GM23338 (cell line): ENCODE results near the gene B3GALNT2. TPM values are rescaled to one million over a fixed set of nuclear protein-coding genes. Genes with fewer than 3 reads are reported as not detected.

Source experiments
- ATAC-seq: fragments of 200-7000 bp; cut with Tn5 transposase; 3 replicates; pipeline ENCODE4 v1.9.1; 2020
- DNase-seq: peaks from one replicate; pipeline ENCODE4 v3.0.0-alpha.2; 2015; ENCODE audit warnings: low spot score
- H2AFZ ChIP-seq: fragments of 200-600 bp; sonication (generic); 2 replicates; pipeline ENCODE4 v1.8.0; 2016; ENCODE audit warnings: antibody characterized with exemption, mild to moderate bottlenecking, moderate library complexity
- H3F3A ChIP-seq: fragments of 200-600 bp; sonication (generic); replicated peaks from 2 replicates; pipeline ENCODE4 v1.8.0; 2017; ENCODE audit warnings: antibody characterized with exemption, mixed run types, low read depth
- H3K27ac ChIP-seq: fragments of 200-600 bp; sonication (generic); 2 replicates; pipeline ENCODE4 v1.6.1; 2016; ENCODE audit warnings: low read depth
- H3K27me3 ChIP-seq: fragments of 200-600 bp; sonication (generic); 2 replicates; pipeline ENCODE4 v1.8.0; 2016; ENCODE audit warnings: mild to moderate bottlenecking, mixed run types, moderate library complexity; ENCODE audit not compliant: insufficient read depth
- H3K36me3 ChIP-seq: fragments of 200-600 bp; sonication (generic); 2 replicates; pipeline ENCODE4 v1.8.0; 2016; ENCODE audit warnings: mild to moderate bottlenecking; ENCODE audit not compliant: insufficient read depth
- H3K4me1 ChIP-seq: fragments of 200-600 bp; sonication (generic); 2 replicates; pipeline ENCODE4 v1.8.0; 2016; ENCODE audit warnings: mild to moderate bottlenecking, moderate library complexity; ENCODE audit not compliant: insufficient read depth
- H3K4me2 ChIP-seq: fragments of 200-600 bp; sonication (generic); 2 replicates; pipeline ENCODE4 v1.7.1; 2017; ENCODE audit warnings: mixed run types
- H3K4me3 ChIP-seq: fragments of 200-600 bp; sonication (generic); 2 replicates; pipeline ENCODE4 v1.6.1; 2016; ENCODE audit warnings: mixed run types
- H3K79me2 ChIP-seq: fragments of 200-600 bp; sonication (generic); replicated peaks from 2 replicates; pipeline ENCODE4 v1.8.0; 2017; ENCODE audit warnings: mild to moderate bottlenecking; ENCODE audit not compliant: insufficient read depth
- H3K9me2 ChIP-seq: fragments of 200-600 bp; sonication (generic); 2 replicates; pipeline ENCODE4 v1.8.0; 2017; ENCODE audit not compliant: insufficient read depth
- H4K20me1 ChIP-seq: fragments of 200-600 bp; sonication (generic); replicated peaks from 2 replicates; pipeline ENCODE4 v1.8.0; 2017; ENCODE audit warnings: mild to moderate bottlenecking; ENCODE audit not compliant: insufficient read depth
- H3K27ac Mint-ChIP-seq: 2 replicates; pipeline ENCODE4 v1.8.0; 2020; ENCODE audit warnings: inconsistent platforms, mild to moderate bottlenecking, moderate library complexity, mixed read lengths
- H3K27me3 Mint-ChIP-seq: 3 replicates; pipeline ENCODE4 v1.8.0; 2022; ENCODE audit warnings: low read depth, mild to moderate bottlenecking, moderate library complexity, mixed read lengths, inconsistent platforms; ENCODE audit not compliant: insufficient read depth, poor library complexity
- H3K36me3 Mint-ChIP-seq: 3 replicates; pipeline ENCODE4 v1.8.0; 2021; ENCODE audit warnings: low read depth, mild to moderate bottlenecking, inconsistent platforms, moderate library complexity, mixed read lengths
- H3K4me1 Mint-ChIP-seq: 3 replicates; pipeline ENCODE4 v1.8.0; 2020; ENCODE audit warnings: mild to moderate bottlenecking, inconsistent platforms, mixed read lengths
- H3K4me3 Mint-ChIP-seq: 3 replicates; pipeline ENCODE4 v1.8.0; 2021; ENCODE audit warnings: moderate library complexity, mild to moderate bottlenecking, inconsistent platforms, mixed read lengths
- H3K9me3 Mint-ChIP-seq: 3 replicates; pipeline ENCODE4 v1.8.0; 2020; ENCODE audit warnings: moderate library complexity, mild to moderate bottlenecking, inconsistent platforms, mixed read lengths
- CREB1 ChIP-seq: fragments of 250-450 bp; sonication (Bioruptor Pico); IDR thresholded peaks from 2 replicates; pipeline ENCODE4 v1.5.0; 2020; ENCODE audit warnings: low read depth, mild to moderate bottlenecking, moderate library complexity
- CTCF ChIP-seq, 2 experiments: fragments of 200-600 bp in 1 of 2; sonication (generic) in 1 of 2; conservative IDR thresholded peaks; 2 replicates each; pipeline versions ENCODE4 v1.5.1 to v1.6.1; 2016 to 2017; ENCODE audit warnings: antibody characterized with exemption in 2 of 2, low read depth in 2 of 2, mild to moderate bottlenecking in 2 of 2, moderate library complexity in 1 of 2
- EZH2phosphoT487 ChIP-seq: fragments of 200-600 bp; sonication (generic); IDR thresholded peaks from one replicate; pipeline ENCODE4 v1.8.1; 2018; ENCODE audit warnings: antibody characterized with exemption; ENCODE audit not compliant: unreplicated experiment
- NANOG ChIP-seq: IDR thresholded peaks from 2 replicates; pipeline ENCODE4 v1.6.1; 2016; ENCODE audit warnings: antibody characterized with exemption, borderline replicate concordance
- REST ChIP-seq: IDR thresholded peaks from one replicate; pipeline ENCODE4 v1.6.1; 2018; ENCODE audit warnings: antibody characterized with exemption; ENCODE audit not compliant: unreplicated experiment
- polyA plus RNA-seq: library from polyadenylated mRNA; unstranded; fragments of >200 nt; fragmentation: Nextera tagmentation; extraction: Ambion mirVana; gene quantifications from 2 replicates; pipeline ENCODE4 v1.2.1, GENCODE V29; 2016
- total RNA-seq: library from RNA; depleted of rRNA; stranded (reverse); fragments of >200 nt; shearing (Covaris generic); gene quantifications from 2 replicates; pipeline ENCODE4 v1.2.3, GENCODE V29; 2014
- TF ChIP-seq, protein P1 (sequence below): fragments of 250-450 bp; sonication (Bioruptor Pico); IDR thresholded peaks from 2 replicates; pipeline ENCODE4 v1.5.0; 2020; ENCODE audit warnings: mild to moderate bottlenecking, moderate library complexity

Gene B3GALNT2
- total and polyA plus RNA-seq, 2 experiments from 2014 or later, result 14.4 to 48.8 TPM

- peaks cover 10% of the 10 kb centered on the region; the same call in 2 of the 3 replicates for H3K9me3 Mint-ChIP-seq
- no peak overlapping the region for H3K4me3 Mint-ChIP-seq
- Histone ChIP-seq H3F3A (peaks cover 12% of the 10 kb centered on the region), H3K36me3 (no peaks in the 10 kb centered on the region), H3K27ac (no peak overlapping the region), H3K4me1 (0 out of 2 replicates have a peak, but pooled peaks cover 2% of the 10 kb centered on the region), H3K4me2 (no peak overlapping the region), H2AFZ (no peak overlapping the region), H3K27me3 (no peaks in the 10 kb centered on the region), H4K20me1 (no peaks in the 10 kb centered on the region; the same call in 1 of the 2 replicates), H3K4me3 (no peak overlapping the region), H3K79me2 (peaks cover 27% of the 10 kb centered on the region), H3K9me2 (no peaks in the 10 kb centered on the region)
- peak; percentile 92 for ATAC-seq
- H3K4me1 Mint-ChIP-seq, result no peaks in the 10 kb centered on the region
- H3K27me3 Mint-ChIP-seq, result peaks cover 8% of the 10 kb centered on the region
- DNase-seq, result peak; percentile 87
- TF ChIP-seq REST (no peak), CTCF (conservative IDR thresholded peaks at IDR 0.05; ENCODE audit: low read depth in 2 of 2) (peak; percentile 81 to 95), EZH2phosphoT487 (no peak), NANOG (no peak), CREB1 (CRISPR knock-in tag) (no peak)
- TF ChIP-seq, protein P1, sequence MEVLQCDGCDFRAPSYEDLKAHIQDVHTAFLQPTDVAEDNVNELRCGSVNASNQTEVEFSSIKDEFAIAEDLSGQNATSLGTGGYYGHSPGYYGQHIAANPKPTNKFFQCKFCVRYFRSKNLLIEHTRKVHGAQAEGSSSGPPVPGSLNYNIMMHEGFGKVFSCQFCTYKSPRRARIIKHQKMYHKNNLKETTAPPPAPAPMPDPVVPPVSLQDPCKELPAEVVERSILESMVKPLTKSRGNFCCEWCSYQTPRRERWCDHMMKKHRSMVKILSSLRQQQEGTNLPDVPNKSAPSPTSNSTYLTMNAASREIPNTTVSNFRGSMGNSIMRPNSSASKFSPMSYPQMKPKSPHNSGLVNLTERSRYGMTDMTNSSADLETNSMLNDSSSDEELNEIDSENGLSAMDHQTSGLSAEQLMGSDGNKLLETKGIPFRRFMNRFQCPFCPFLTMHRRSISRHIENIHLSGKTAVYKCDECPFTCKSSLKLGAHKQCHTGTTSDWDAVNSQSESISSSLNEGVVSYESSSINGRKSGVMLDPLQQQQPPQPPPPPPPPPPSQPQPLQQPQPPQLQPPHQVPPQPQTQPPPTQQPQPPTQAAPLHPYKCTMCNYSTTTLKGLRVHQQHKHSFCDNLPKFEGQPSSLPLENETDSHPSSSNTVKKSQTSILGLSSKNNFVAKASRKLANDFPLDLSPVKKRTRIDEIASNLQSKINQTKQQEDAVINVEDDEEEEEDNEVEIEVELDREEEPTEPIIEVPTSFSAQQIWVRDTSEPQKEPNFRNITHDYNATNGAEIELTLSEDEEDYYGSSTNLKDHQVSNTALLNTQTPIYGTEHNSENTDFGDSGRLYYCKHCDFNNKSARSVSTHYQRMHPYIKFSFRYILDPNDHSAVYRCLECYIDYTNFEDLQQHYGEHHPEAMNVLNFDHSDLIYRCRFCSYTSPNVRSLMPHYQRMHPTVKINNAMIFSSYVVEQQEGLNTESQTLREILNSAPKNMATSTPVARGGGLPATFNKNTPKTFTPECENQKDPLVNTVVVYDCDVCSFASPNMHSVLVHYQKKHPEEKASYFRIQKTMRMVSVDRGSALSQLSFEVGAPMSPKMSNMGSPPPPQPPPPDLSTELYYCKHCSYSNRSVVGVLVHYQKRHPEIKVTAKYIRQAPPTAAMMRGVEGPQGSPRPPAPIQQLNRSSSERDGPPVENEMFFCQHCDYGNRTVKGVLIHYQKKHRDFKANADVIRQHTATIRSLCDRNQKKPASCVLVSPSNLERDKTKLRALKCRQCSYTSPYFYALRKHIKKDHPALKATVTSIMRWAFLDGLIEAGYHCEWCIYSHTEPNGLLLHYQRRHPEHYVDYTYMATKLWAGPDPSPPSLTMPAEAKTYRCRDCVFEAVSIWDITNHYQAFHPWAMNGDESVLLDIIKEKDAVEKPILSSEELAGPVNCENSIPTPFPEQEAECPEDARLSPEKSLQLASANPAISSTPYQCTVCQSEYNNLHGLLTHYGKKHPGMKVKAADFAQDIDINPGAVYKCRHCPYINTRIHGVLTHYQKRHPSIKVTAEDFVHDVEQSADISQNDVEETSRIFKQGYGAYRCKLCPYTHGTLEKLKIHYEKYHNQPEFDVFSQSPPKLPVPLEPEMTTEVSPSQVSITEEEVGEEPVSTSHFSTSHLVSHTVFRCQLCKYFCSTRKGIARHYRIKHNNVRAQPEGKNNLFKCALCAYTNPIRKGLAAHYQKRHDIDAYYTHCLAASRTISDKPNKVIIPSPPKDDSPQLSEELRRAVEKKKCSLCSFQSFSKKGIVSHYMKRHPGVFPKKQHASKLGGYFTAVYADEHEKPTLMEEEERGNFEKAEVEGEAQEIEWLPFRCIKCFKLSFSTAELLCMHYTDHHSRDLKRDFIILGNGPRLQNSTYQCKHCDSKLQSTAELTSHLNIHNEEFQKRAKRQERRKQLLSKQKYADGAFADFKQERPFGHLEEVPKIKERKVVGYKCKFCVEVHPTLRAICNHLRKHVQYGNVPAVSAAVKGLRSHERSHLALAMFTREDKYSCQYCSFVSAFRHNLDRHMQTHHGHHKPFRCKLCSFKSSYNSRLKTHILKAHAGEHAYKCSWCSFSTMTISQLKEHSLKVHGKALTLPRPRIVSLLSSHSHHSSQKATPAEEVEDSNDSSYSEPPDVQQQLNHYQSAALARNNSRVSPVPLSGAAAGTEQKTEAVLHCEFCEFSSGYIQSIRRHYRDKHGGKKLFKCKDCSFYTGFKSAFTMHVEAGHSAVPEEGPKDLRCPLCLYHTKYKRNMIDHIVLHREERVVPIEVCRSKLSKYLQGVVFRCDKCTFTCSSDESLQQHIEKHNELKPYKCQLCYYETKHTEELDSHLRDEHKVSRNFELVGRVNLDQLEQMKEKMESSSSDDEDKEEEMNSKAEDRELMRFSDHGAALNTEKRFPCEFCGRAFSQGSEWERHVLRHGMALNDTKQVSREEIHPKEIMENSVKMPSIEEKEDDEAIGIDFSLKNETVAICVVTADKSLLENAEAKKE (CRISPR knock-in tag), result no peak
- H3K27ac Mint-ChIP-seq, result 0 out of 2 replicates have a peak overlapping the region, but pooled peaks have one; percentile 44
- H3K36me3 Mint-ChIP-seq, result peaks cover 19% of the 10 kb centered on the region; the same call in 2 of the 3 replicates
Observed at GRCh38 chr1:235415008-235415904, 89.0 kb downstream of the B3GALNT2 start.
